Loucy (cell line): ENCODE results near the gene CDH22.

Experiments
- H2AFZ ChIP-seq: fragments of 200-600 bp; sonication (generic); 2 replicates; pipeline ENCODE4 v1.6.0; 2016; ENCODE audit warnings: antibody characterized with exemption, mild to moderate bottlenecking, low read length, moderate library complexity
- H3F3A ChIP-seq: fragments of 200-600 bp; 2 replicates; pipeline ENCODE4 v1.6.0; 2016; ENCODE audit warnings: antibody characterized with exemption, low read depth, mild to moderate bottlenecking
- H3K27me3 ChIP-seq: fragments of 200-600 bp; sonication (generic); 2 replicates; pipeline ENCODE4 v1.6.1; 2014; ENCODE audit warnings: low read length, mild to moderate bottlenecking; ENCODE audit not compliant: insufficient read depth, poor library complexity, severe bottlenecking
- H3K36me3 ChIP-seq: fragments of 200-600 bp; sonication (generic); 2 replicates; pipeline ENCODE4 v1.6.1; 2016; ENCODE audit warnings: low read length; ENCODE audit not compliant: insufficient read depth
- H3K4me1 ChIP-seq: fragments of 200-600 bp; sonication (generic); 2 replicates; pipeline ENCODE4 v1.5.1; 2014; ENCODE audit warnings: low read length, mild to moderate bottlenecking; ENCODE audit not compliant: insufficient read depth, poor library complexity, severe bottlenecking
- H3K4me2 ChIP-seq: fragments of 200-600 bp; sonication (generic); 2 replicates; pipeline ENCODE4 v1.6.0; 2014; ENCODE audit warnings: antibody characterized with exemption, low read length, low read depth, mild to moderate bottlenecking; ENCODE audit not compliant: poor library complexity, severe bottlenecking
- H3K4me3 ChIP-seq: fragments of 200-600 bp; sonication (generic); 2 replicates; pipeline ENCODE4 v1.5.1; 2014; ENCODE audit warnings: low read length, mild to moderate bottlenecking, mixed read lengths; ENCODE audit not compliant: poor library complexity, severe bottlenecking
- H3K79me2 ChIP-seq: fragments of 200-600 bp; sonication (generic); 2 replicates; pipeline ENCODE4 v1.6.1; 2014; ENCODE audit warnings: low read length; ENCODE audit not compliant: insufficient read depth
- H3K9ac ChIP-seq: fragments of 200-600 bp; sonication (generic); 2 replicates; pipeline ENCODE4 v1.6.0; 2014; ENCODE audit warnings: mild to moderate bottlenecking, low read depth, low read length, moderate library complexity; ENCODE audit not compliant: poor library complexity, severe bottlenecking
- H3K9me2 ChIP-seq: fragments of 200-600 bp; sonication (generic); replicated peaks from 2 replicates; pipeline ENCODE4 v1.6.1; 2016; ENCODE audit warnings: low read depth, low read length, mixed read lengths
- H3K9me3 ChIP-seq: fragments of 200-600 bp; sonication (generic); 2 replicates; pipeline ENCODE4 v1.6.1; 2014; ENCODE audit warnings: mild to moderate bottlenecking, antibody characterized with exemption, low read length, low read depth; ENCODE audit not compliant: insufficient read depth
- H4K20me1 ChIP-seq: fragments of 200-600 bp; sonication (generic); 2 replicates; pipeline ENCODE4 v1.6.0; 2014; ENCODE audit warnings: antibody characterized with exemption, low read length, mild to moderate bottlenecking; ENCODE audit not compliant: insufficient read depth, poor library complexity, severe bottlenecking
- EZH2phosphoT487 ChIP-seq: fragments of 200-600 bp; IDR thresholded peaks from 2 replicates; pipeline ENCODE4 v1.6.1; 2018; ENCODE audit warnings: antibody characterized with exemption, mild to moderate bottlenecking, moderate library complexity, borderline replicate concordance
- TF ChIP-seq, protein P1 (sequence below): fragments of 200-600 bp; sonication (generic); conservative IDR thresholded peaks from 2 replicates; pipeline ENCODE4 v1.5.1; 2014; ENCODE audit warnings: mild to moderate bottlenecking, antibody characterized with exemption, low read length

CDH22 gene

DNA sequence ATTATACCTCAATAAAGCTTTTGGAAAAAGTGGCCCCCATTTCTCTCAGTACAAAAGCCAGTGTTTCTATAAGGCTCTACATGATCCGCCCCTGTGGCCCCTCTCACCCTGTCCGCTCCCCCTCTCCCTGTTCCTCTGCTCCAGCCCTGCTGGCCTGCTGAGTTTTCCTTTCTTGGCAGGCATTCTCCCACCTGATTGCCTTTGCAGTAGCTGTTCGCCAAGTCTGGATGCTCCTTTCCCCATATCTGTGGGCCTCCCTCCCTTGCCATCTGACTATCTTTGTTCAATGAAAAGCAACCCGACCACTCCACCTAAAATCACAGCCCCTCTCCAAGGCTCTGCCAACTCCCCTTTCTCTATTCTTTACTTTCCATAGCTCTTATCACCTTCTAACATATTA is 33.2 kb downstream of the CDH22 start:
- no peak overlapping the region for H3K4me2 ChIP-seq
- no peaks in the 10 kb centered on the region for H4K20me1 ChIP-seq
- H2AFZ ChIP-seq: no peak overlapping the region
- H3K9ac ChIP-seq: no peak overlapping the region
- H3K9me3 ChIP-seq: no peaks in the 10 kb centered on the region
- H3K27me3 ChIP-seq: no peaks in the 10 kb centered on the region
- no peaks in the 10 kb centered on the region for H3F3A ChIP-seq
- no peaks in the 10 kb centered on the region for H3K4me1 ChIP-seq
- no peaks in the 10 kb centered on the region for H3K9me2 ChIP-seq
- TF ChIP-seq, protein P1, sequence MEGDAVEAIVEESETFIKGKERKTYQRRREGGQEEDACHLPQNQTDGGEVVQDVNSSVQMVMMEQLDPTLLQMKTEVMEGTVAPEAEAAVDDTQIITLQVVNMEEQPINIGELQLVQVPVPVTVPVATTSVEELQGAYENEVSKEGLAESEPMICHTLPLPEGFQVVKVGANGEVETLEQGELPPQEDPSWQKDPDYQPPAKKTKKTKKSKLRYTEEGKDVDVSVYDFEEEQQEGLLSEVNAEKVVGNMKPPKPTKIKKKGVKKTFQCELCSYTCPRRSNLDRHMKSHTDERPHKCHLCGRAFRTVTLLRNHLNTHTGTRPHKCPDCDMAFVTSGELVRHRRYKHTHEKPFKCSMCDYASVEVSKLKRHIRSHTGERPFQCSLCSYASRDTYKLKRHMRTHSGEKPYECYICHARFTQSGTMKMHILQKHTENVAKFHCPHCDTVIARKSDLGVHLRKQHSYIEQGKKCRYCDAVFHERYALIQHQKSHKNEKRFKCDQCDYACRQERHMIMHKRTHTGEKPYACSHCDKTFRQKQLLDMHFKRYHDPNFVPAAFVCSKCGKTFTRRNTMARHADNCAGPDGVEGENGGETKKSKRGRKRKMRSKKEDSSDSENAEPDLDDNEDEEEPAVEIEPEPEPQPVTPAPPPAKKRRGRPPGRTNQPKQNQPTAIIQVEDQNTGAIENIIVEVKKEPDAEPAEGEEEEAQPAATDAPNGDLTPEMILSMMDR: no peak
- TF ChIP-seq EZH2phosphoT487: no peak
- H3K36me3 ChIP-seq: no peaks in the 10 kb centered on the region
- no peaks in the 10 kb centered on the region for H3K79me2 ChIP-seq
- no peak overlapping the region for H3K4me3 ChIP-seq

DNA sequence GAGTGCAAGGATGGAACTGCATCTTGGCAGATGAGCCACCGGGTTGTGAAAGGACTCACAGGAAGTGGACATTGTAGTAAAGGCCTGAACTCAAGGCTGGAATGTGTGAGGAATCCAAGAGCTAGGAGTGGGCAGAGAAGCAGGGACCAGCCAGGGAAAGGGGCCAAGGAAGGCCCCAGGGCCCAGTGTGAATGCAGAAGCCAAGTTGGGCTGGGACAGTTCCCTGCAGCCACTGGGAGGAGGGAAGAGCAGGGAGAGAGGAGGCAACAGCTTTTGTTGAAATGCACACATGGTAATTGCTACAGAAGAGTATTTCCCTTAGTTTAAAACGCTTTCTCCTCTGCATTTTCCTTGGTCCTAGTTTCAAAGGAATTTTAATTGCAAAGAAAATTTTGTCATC is 34.6 kb downstream of the CDH22 start:
- no peaks in the 10 kb centered on the region for H3K27me3 ChIP-seq
- H3K79me2 ChIP-seq: no peaks in the 10 kb centered on the region
- H3K4me3 ChIP-seq: no peak overlapping the region
- H3K9me3 ChIP-seq: no peaks in the 10 kb centered on the region
- H3K9me2 ChIP-seq: no peaks in the 10 kb centered on the region
- H4K20me1 ChIP-seq: no peaks in the 10 kb centered on the region
- no peak overlapping the region for H3K4me2 ChIP-seq
- no peak overlapping the region for H2AFZ ChIP-seq
- no peak overlapping the region for H3K9ac ChIP-seq
- H3F3A ChIP-seq: no peaks in the 10 kb centered on the region
- no peak for TF ChIP-seq EZH2phosphoT487
- TF ChIP-seq, protein P1: no peak
- no peaks in the 10 kb centered on the region for H3K4me1 ChIP-seq
- no peaks in the 10 kb centered on the region for H3K36me3 ChIP-seq

DNA sequence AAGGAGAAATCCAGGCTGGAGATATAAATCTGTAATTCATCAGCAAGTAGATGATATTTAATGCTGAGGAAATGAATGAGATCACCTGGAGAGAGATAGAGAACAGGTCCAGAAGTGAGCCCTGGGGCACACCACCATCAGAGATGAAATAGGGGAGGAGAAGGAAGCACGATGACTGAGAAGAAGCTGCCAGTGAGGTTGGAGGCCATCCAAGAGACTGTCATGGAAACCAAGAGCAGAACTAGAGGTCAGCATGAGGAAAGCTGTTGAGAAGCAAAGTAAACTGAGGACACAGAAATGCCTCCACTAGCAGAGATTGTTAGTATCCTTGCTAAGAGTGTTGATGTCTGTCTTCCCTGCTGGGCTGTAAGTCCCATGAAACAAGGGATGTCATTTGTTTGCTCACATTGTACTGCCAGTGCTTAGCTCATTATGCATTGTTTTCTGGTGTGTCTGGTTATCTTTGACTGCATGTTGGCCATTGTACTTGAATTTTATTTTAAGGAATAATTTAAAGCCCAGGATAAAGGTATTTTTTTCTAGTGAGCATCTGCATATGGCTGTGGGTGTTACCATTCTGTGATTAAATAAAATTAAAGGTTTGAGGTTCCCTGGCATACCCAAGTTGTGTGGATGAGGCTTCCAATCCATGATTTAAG is 35.8 kb downstream of the CDH22 start:
- no peak overlapping the region for H3K9ac ChIP-seq
- no peaks in the 10 kb centered on the region for H3K27me3 ChIP-seq
- no peak overlapping the region for H3K4me2 ChIP-seq
- no peaks in the 10 kb centered on the region for H3K9me3 ChIP-seq
- TF ChIP-seq, protein P1: no peak
- TF ChIP-seq EZH2phosphoT487: no peak
- H3K79me2 ChIP-seq: no peaks in the 10 kb centered on the region
- H3K9me2 ChIP-seq: no peaks in the 10 kb centered on the region
- no peaks in the 10 kb centered on the region for H3K36me3 ChIP-seq
- no peak overlapping the region for H3K4me3 ChIP-seq
- H3K4me1 ChIP-seq: no peaks in the 10 kb centered on the region
- no peaks in the 10 kb centered on the region for H4K20me1 ChIP-seq
- no peaks in the 10 kb centered on the region for H3F3A ChIP-seq
- H2AFZ ChIP-seq: no peak overlapping the region
